WTC11 (cell line): Measurements from ENCODE around the gene C9orf153.

Experiments
- CTCF ChIP-seq: fragments of 200-600 bp; IDR thresholded peaks from 2 replicates; pipeline ENCODE4 v1.8.0; 2022; ENCODE audit warnings: antibody characterized with exemption
- NFYB ChIP-seq: sonication (generic); formaldehyde crosslinking; conservative IDR thresholded peaks from 2 replicates; pipeline ENCODE4 v1.8.0; 2022; ENCODE audit warnings: low read depth, missing genetic modification reagents
- TP53 ChIP-seq: sonication (generic); formaldehyde crosslinking; IDR thresholded peaks from 2 replicates; pipeline ENCODE4 v1.8.1; 2023; ENCODE audit warnings: mild to moderate bottlenecking, missing genetic modification reagents
- TF ChIP-seq, protein P1 (sequence below): sonication (generic); formaldehyde crosslinking; IDR thresholded peaks from 2 replicates; pipeline ENCODE4 v1.8.1; 2022; ENCODE audit warnings: low read depth, mild to moderate bottlenecking, moderate library complexity, missing genetic modification reagents, borderline replicate concordance
- TF ChIP-seq, protein P2 (sequence below): sonication (generic); formaldehyde crosslinking; conservative IDR thresholded peaks from 2 replicates; pipeline ENCODE4 v1.8.1; 2023; ENCODE audit warnings: mild to moderate bottlenecking, low read depth, missing genetic modification reagents, moderate library complexity

DNA sequence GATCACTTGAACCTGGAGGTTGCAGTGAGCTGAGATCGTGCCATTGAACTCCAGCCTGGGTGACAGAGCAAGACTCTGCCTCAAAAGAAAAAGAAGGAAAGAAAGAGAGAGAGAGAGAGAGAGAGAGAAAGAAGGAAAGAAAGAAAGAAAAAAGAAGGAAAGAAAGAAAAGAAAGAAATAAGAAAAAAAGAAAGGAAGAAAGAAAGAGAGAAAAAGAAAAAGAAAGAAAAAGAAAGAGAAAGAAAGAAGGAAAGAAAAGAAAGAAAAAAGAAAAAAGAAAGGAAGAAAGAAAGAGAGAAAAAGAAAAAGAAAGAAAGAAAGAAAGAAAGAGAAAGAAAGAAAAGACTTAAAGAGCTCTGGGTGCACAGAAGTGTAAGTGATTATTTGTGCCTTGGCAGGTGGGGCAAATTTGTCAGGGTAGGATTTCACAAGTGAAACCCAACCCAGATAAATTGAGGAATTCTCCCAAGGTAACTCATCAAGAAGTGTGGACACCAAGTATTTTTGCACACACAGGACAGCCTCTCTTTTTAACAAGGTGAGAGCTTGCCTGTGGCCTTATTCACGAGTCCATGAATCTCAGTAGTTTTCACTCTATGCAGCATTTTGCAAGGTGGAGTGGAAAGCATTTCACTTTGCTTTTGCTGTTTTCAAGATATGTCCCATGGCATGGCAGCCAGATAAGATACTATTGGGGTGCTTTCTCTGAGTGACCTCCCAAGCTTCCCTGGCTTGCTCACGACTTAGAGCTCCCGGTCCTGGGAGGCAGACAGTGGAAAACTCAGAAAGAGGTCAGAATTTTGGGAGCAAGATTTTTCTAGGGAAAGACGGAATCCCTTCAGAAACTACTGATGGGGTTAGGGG is 57.8 kb downstream of the C9orf153 start:
- TF ChIP-seq TP53 (CRISPR knock-in tag) (no peak), CTCF (no peak), NFYB (CRISPR knock-in tag) (no peak)
- TF ChIP-seq, protein P1, sequence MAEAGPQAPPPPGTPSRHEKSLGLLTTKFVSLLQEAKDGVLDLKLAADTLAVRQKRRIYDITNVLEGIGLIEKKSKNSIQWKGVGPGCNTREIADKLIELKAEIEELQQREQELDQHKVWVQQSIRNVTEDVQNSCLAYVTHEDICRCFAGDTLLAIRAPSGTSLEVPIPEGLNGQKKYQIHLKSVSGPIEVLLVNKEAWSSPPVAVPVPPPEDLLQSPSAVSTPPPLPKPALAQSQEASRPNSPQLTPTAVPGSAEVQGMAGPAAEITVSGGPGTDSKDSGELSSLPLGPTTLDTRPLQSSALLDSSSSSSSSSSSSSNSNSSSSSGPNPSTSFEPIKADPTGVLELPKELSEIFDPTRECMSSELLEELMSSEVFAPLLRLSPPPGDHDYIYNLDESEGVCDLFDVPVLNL: no peak
- TF ChIP-seq, protein P2, sequence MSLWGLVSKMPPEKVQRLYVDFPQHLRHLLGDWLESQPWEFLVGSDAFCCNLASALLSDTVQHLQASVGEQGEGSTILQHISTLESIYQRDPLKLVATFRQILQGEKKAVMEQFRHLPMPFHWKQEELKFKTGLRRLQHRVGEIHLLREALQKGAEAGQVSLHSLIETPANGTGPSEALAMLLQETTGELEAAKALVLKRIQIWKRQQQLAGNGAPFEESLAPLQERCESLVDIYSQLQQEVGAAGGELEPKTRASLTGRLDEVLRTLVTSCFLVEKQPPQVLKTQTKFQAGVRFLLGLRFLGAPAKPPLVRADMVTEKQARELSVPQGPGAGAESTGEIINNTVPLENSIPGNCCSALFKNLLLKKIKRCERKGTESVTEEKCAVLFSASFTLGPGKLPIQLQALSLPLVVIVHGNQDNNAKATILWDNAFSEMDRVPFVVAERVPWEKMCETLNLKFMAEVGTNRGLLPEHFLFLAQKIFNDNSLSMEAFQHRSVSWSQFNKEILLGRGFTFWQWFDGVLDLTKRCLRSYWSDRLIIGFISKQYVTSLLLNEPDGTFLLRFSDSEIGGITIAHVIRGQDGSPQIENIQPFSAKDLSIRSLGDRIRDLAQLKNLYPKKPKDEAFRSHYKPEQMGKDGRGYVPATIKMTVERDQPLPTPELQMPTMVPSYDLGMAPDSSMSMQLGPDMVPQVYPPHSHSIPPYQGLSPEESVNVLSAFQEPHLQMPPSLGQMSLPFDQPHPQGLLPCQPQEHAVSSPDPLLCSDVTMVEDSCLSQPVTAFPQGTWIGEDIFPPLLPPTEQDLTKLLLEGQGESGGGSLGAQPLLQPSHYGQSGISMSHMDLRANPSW: no peak
